ENCODE measurements around the gene RBM33.
A peak's percentile ranks its signal among the peaks of the same experiment; 100 is the strongest.

Gene RBM33

GRCh38 chr7:155793720-155794119 is 149.3 kb downstream of the RBM33 start:
- TF ChIP-seq, protein P1, sequence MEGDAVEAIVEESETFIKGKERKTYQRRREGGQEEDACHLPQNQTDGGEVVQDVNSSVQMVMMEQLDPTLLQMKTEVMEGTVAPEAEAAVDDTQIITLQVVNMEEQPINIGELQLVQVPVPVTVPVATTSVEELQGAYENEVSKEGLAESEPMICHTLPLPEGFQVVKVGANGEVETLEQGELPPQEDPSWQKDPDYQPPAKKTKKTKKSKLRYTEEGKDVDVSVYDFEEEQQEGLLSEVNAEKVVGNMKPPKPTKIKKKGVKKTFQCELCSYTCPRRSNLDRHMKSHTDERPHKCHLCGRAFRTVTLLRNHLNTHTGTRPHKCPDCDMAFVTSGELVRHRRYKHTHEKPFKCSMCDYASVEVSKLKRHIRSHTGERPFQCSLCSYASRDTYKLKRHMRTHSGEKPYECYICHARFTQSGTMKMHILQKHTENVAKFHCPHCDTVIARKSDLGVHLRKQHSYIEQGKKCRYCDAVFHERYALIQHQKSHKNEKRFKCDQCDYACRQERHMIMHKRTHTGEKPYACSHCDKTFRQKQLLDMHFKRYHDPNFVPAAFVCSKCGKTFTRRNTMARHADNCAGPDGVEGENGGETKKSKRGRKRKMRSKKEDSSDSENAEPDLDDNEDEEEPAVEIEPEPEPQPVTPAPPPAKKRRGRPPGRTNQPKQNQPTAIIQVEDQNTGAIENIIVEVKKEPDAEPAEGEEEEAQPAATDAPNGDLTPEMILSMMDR (IDR thresholded peaks at IDR 0.05; ENCODE audit: control insufficient read depth, insufficient read depth, low read depth, low read length, missing control alignments) = no peak
- H3K4me3 ChIP-seq (ENCODE audit: control insufficient read depth, low read depth, low read length) = no peak overlapping the region
- no peak for DNase-seq (ENCODE audit: low read depth)

GRCh38 chr7:155794196-155794595 is 149.7 kb downstream of the RBM33 start:
- DNase-seq (ENCODE audit: low read depth) = no peak
- TF ChIP-seq, protein P1 (IDR thresholded peaks at IDR 0.05; ENCODE audit: control insufficient read depth, insufficient read depth, low read depth, low read length, missing control alignments) = no peak
- no peak overlapping the region for H3K4me3 ChIP-seq (ENCODE audit: control insufficient read depth, low read depth, low read length)

- TF ChIP-seq, protein P1 (IDR thresholded peaks at IDR 0.05; ENCODE audit: control insufficient read depth, insufficient read depth, low read depth, low read length, missing control alignments) = no peak
- no peak overlapping the region for H3K4me3 ChIP-seq (ENCODE audit: control insufficient read depth, low read depth, low read length)
- no peak for DNase-seq (ENCODE audit: low read depth)
These were observed 150.9 kb downstream of the RBM33 start for GRCh38 chr7:155795401-155795800.

GRCh38 chr7:155795951-155796350 is 151.5 kb downstream of the RBM33 start:
- DNase-seq (ENCODE audit: low read depth) = no peak
- TF ChIP-seq, protein P1 (IDR thresholded peaks at IDR 0.05; ENCODE audit: control insufficient read depth, insufficient read depth, low read depth, low read length, missing control alignments) = no peak
- no peak overlapping the region for H3K4me3 ChIP-seq (ENCODE audit: control insufficient read depth, low read depth, low read length)

DNA sequence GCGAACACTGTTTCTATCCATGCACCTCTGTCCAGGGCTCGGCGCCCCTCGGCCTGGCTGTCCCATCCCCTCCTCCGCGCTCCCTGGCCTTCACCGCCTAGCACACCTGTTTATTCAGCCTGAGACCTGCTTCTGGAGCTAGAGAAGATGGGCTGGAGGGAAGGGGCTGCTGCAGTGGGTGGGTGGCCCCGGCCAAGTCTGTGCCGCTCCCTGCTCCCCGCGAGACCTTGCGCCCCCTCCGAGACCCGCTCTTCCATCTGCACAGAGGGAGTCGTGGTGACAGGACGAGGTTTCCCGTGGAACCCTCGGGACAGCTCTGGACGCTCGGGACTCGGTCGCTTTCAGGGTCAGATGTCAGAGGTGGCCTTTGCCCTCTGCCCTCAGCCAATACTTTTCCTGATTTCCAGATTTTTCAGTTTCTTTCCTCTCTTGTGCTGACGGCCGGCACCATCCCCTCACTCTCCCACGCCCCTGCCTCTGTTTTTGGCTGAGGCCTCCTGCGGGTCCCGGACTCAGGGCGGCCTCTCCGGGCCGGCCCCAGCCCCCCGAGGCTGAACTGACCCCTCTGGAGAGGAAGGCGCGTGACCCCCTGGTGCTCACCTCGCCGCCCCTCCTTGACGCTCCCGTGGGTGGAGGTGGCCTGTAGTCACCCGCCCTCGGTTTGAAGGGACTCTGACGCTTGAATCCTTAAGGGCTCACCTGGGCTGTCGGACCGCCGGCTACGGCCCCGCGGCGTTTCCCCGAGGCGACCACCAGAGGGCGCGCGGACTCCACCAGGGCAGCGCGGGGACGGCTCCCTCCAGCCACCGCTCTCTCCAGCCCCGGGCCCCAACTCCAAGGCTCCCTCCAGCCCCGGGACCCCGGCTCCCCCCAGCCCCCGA is 152.2 kb downstream of the RBM33 start:
- TF ChIP-seq, protein P1 (IDR thresholded peaks at IDR 0.05; ENCODE audit: control insufficient read depth, insufficient read depth, low read depth, low read length, missing control alignments) = peak; percentile 74
- no peak overlapping the region; the same call in 1 of the 2 replicates for H3K4me3 ChIP-seq (ENCODE audit: control insufficient read depth, low read depth, low read length)
- no peak for DNase-seq (ENCODE audit: low read depth)

GRCh38 chr7:155797262-155798250 is 153.1 kb downstream of the RBM33 start:
- no peak for DNase-seq (ENCODE audit: low read depth)
- no peak overlapping the region for H3K4me3 ChIP-seq (ENCODE audit: control insufficient read depth, low read depth, low read length)
- TF ChIP-seq, protein P1 (IDR thresholded peaks at IDR 0.05; ENCODE audit: control insufficient read depth, insufficient read depth, low read depth, low read length, missing control alignments) = no peak
